B cell (primary cell): Measurements from ENCODE around the gene BANP. TPM values are rescaled to one million over a fixed set of nuclear protein-coding genes. Genes with fewer than 3 reads are reported as not detected.

Source experiments
- ATAC-seq: fragments of 200-7000 bp; cut with Tn5 transposase; one replicate; pipeline ENCODE4 v1.10.0; 2021; ENCODE audit warnings: low read depth, mild to moderate bottlenecking, moderate number of reproducible peaks, moderate library complexity
- CTCF ChIA-PET: fragments of 350-600 bp; sonication (Branson Sonifier 250); formaldehyde crosslinking; loops from one replicate; lab custom pipeline; 2021; ENCODE audit warnings: antibody characterized with exemption, inconsistent platforms; lab: Charles Lee
- POLR2A ChIA-PET: fragments of 350-600 bp; sonication (Branson Sonifier 250); formaldehyde crosslinking; loops from one replicate; lab custom pipeline; 2021; ENCODE audit warnings: antibody characterized with exemption; lab: Charles Lee
- DNase-seq: peaks from one replicate; pipeline ENCODE4 v3.0.0; 2013
- H2AFZ ChIP-seq: 2 replicates; pipeline ENCODE4 v1.6.1; 2012; ENCODE audit warnings: mild to moderate bottlenecking, low read depth, low read length; ENCODE audit not compliant: insufficient read depth, poor library complexity, severe bottlenecking
- H3K27ac ChIP-seq, 2 donors: 1 replicate in 1 of 2; 2 replicates in 1 of 2; pipeline ENCODE4 v1.5.1; 2012 to 2013; ENCODE audit warnings: low read length in 2 of 2, mild to moderate bottlenecking in 2 of 2, moderate library complexity in 1 of 2
- H3K27me3 ChIP-seq, 4 experiments: fragments of 200-600 bp in 1 of 4; sonication (generic) in 1 of 4; replicated peaks in 1 of 4; 1 replicate in 2 of 4; 2 replicates in 2 of 4; pipeline versions ENCODE4 v1.6.1 to v1.7.0; 2013 to 2016; ENCODE audit warnings: low read length in 3 of 4, mild to moderate bottlenecking in 2 of 4, mixed read lengths in 1 of 4, moderate library complexity in 1 of 4; ENCODE audit not compliant: insufficient read depth in 4 of 4, control insufficient read depth in 3 of 4; ENCODE audit errors: control extremely low read depth in 1 of 4
- H3K36me3 ChIP-seq, 2 experiments: replicated peaks in 1 of 2; 1 replicate in 1 of 2; 2 replicates in 1 of 2; pipeline versions ENCODE4 v1.6.1 to v1.7.1; 2013; ENCODE audit warnings: low read length in 1 of 2; ENCODE audit not compliant: insufficient read depth in 2 of 2, control insufficient read depth in 1 of 2; ENCODE audit errors: control extremely low read depth in 1 of 2, extremely low read depth in 1 of 2
- H3K4me1 ChIP-seq, 2 donors: fragments of 200-600 bp in 1 of 2; sonication (generic) in 1 of 2; 1 replicate in 1 of 2; 2 replicates in 1 of 2; pipeline versions ENCODE4 v1.5.1 to v1.6.1; 2013 to 2017; ENCODE audit warnings: low read length in 2 of 2; ENCODE audit not compliant: control insufficient read depth in 2 of 2, insufficient read depth in 2 of 2
- H3K4me2 ChIP-seq: replicated peaks from 2 replicates; pipeline ENCODE3; 2012; ENCODE audit warnings: mild to moderate bottlenecking, low read depth, low read length; ENCODE audit not compliant: poor library complexity, severe bottlenecking
- H3K4me3 ChIP-seq, 5 experiments: fragments of 200-600 bp in 1 of 5; sonication (generic) in 1 of 5; 1 replicate in 3 of 5; 2 replicates in 2 of 5; pipeline versions ENCODE4 v1.5.1 to v1.7.0; 2011 to 2016; ENCODE audit warnings: low read length in 4 of 5, mild to moderate bottlenecking in 4 of 5, low read depth in 2 of 5, control low read depth in 1 of 5, moderate library complexity in 1 of 5; ENCODE audit not compliant: insufficient read depth in 1 of 5; ENCODE audit errors: control extremely low read depth in 1 of 5, extremely low read depth in 1 of 5
- H3K79me2 ChIP-seq: fragments of 200-600 bp; sonication (generic); one replicate; pipeline ENCODE4 v1.6.0; 2016; ENCODE audit warnings: low read length; ENCODE audit not compliant: control insufficient read depth, insufficient read depth
- H3K9ac ChIP-seq: fragments of 200-600 bp; sonication (generic); 2 replicates; pipeline ENCODE4 v1.6.1; 2017; ENCODE audit warnings: mild to moderate bottlenecking, low read length, moderate library complexity
- H3K9me3 ChIP-seq, 3 donors: one replicate each; pipeline versions ENCODE4 v1.6.1 to v1.7.1; 2013; ENCODE audit warnings: low read length in 2 of 3; ENCODE audit not compliant: control insufficient read depth in 2 of 3, insufficient read depth in 1 of 3; ENCODE audit errors: control extremely low read depth in 1 of 3
- H4K20me1 ChIP-seq: 2 replicates; pipeline ENCODE4 v1.6.0; 2012; ENCODE audit warnings: mild to moderate bottlenecking, low read length; ENCODE audit not compliant: insufficient read depth, control insufficient read depth, poor library complexity, severe bottlenecking
- H3K27ac Mint-ChIP-seq: one replicate; pipeline ENCODE4 v1.8.0; 2021; ENCODE audit warnings: mixed read lengths
- H3K27me3 Mint-ChIP-seq: one replicate; pipeline ENCODE4 v1.8.0; 2021; ENCODE audit warnings: mixed read lengths
- H3K4me1 Mint-ChIP-seq: one replicate; pipeline ENCODE4 v1.8.0; 2021; ENCODE audit warnings: mixed read lengths
- H3K4me3 Mint-ChIP-seq: one replicate; pipeline ENCODE4 v1.8.0; 2021; ENCODE audit warnings: mixed read lengths
- H3K9me3 Mint-ChIP-seq: one replicate; pipeline ENCODE4 v1.8.0; 2022; ENCODE audit warnings: mixed read lengths; ENCODE audit not compliant: insufficient read depth
- EZH2 ChIP-seq: IDR thresholded peaks from 2 replicates; pipeline ENCODE4 v1.6.1; 2012; ENCODE audit warnings: borderline replicate concordance, low read depth, mild to moderate bottlenecking, moderate library complexity, low read length; ENCODE audit not compliant: insufficient read depth, poor library complexity, severe bottlenecking
- WGBS: methylation state at CpG from one replicate; pipeline ENCODE4 v1.1.5; 2013; ENCODE audit warnings: missing lambda C conversion rate; ENCODE audit not compliant: insufficient coverage; 5-methylcytosine and 5-hydroxymethylcytosine counted together
- intact Hi-C: fragments of 100-400 bp; cut with micrococcal nuclease; formaldehyde crosslinking; loops from one replicate; pipeline ENCODE4 v1.10.0; 2022
- polyA plus RNA-seq: library from polyadenylated mRNA; depleted of rRNA; stranded (reverse); fragments of >200 nt; gene quantifications from 2 replicates; pipeline ENCODE4 v1.2.3, GENCODE V29; 2012
- total RNA-seq, 2 donors: library from RNA; stranded (reverse); fragments of 120-200 nt in 1 of 2; gene quantifications; 1 replicate in 1 of 2; 2 replicates in 1 of 2; pipeline versions ENCODE4 v1.2.3 to v1.2.4, GENCODE V29; 2013 to 2022
- TF ChIP-seq, protein P1 (sequence below): fragments of 200-600 bp; IDR thresholded peaks from one replicate; pipeline ENCODE4 v1.8.0; 2022; ENCODE audit warnings: antibody characterized with exemption, mild to moderate bottlenecking

Gene BANP
- total and polyA plus RNA-seq, 2 donors (not counting 1 experiment from before 2014, with no cell fraction given) = 44.4 to 181 TPM

DNA sequence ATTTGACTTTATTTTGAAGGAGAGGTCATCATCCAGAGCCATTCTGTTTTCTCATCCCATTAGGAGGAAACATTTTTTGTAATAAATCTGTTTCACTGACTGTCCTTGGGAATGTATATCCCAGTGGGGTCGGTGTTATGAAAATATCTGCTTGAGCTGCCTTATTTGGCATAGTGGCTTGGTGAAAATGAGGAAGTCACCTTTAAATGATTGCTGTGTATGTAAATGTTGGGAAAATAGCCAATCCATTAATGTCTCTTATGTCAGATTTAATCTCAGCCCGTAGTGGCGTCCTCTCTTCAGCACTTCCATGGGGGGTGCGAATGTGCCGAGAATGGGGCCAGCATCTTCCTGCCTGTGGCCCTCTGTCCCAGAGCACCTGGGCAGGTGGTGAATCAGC lies 57.6 kb downstream of the BANP start:
- H3K4me1 ChIP-seq = peaks cover 17 to 24% of the 10 kb centered on the region in 2 donors
- DNase-seq = no peak
- POLR2A ChIA-PET = no interaction called here
- 38% methylated on average over 2 of the region's 5 CpGs for WGBS
- TF ChIP-seq, protein P1, sequence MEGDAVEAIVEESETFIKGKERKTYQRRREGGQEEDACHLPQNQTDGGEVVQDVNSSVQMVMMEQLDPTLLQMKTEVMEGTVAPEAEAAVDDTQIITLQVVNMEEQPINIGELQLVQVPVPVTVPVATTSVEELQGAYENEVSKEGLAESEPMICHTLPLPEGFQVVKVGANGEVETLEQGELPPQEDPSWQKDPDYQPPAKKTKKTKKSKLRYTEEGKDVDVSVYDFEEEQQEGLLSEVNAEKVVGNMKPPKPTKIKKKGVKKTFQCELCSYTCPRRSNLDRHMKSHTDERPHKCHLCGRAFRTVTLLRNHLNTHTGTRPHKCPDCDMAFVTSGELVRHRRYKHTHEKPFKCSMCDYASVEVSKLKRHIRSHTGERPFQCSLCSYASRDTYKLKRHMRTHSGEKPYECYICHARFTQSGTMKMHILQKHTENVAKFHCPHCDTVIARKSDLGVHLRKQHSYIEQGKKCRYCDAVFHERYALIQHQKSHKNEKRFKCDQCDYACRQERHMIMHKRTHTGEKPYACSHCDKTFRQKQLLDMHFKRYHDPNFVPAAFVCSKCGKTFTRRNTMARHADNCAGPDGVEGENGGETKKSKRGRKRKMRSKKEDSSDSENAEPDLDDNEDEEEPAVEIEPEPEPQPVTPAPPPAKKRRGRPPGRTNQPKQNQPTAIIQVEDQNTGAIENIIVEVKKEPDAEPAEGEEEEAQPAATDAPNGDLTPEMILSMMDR = no peak
- peaks cover 39% of the 10 kb centered on the region for H3K79me2 ChIP-seq
- H3K9me3 Mint-ChIP-seq = no peaks in the 10 kb centered on the region
- no peak overlapping the region for H3K9ac ChIP-seq
- H3K9me3 ChIP-seq = no peaks in the 10 kb centered on the region
- H3K27me3 Mint-ChIP-seq = no peaks in the 10 kb centered on the region
- no peak overlapping the region for H3K27ac ChIP-seq
- no peak overlapping the region for H3K4me3 Mint-ChIP-seq
- H3K4me3 ChIP-seq = no peak overlapping the region
- CTCF ChIA-PET = interaction anchor here (1.3 kb wide), 1 partner anchor 429 kb away, joined by 4 read pairs; no protein-coding TSS in a partner anchor
- H3K36me3 ChIP-seq = peaks cover 3 to 68% of the 10 kb centered on the region in 2 experiments
- H2AFZ ChIP-seq = no peak overlapping the region
- H4K20me1 ChIP-seq = peaks cover 20% of the 10 kb centered on the region
- peaks cover 40% of the 10 kb centered on the region for H3K4me1 Mint-ChIP-seq
- no peak for ATAC-seq
- H3K27ac Mint-ChIP-seq = peak overlapping the region; percentile 75
- H3K27me3 ChIP-seq = no peaks in the 10 kb centered on the region
- intact Hi-C loops = no loop called here
- no peak overlapping the region for H3K4me2 ChIP-seq

DNA sequence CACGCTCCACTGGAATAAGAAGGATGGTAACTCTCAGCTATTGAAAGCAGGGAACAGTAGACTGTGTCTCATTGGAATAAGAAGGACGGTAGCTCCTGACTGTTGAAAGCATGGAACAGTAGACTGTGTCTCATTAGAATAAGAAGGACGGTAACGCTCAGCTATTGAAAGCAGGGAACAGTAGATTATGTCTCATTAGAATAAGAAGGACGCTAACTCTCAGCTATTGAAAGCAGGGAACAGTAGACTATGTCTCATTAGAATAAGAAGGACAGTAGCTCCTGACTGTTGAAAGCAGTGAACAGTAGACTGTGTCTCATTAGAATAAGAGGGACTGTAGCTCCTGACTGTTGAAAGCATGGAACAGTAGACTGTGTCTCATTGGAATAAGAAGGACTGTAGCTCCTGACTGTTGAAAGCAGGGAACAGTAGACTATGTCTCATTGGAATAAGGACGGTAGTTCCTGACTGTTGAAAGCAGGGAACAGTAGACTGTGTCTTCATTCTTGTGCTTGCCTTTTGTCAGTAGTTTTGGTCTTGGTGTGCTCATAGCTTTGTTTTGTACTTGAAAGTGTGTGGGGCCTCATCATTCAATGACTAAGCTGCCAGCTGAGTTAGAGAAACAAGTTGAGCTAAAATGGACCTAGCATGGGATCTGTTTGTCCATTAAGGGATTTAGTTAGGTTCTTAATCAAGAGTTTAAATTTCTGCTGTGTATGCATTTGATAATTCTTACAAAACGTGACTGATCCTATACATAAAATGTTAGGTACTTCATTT lies 58.5 kb downstream of the BANP start:
- Mint-ChIP-seq H3K4me3 (no peak overlapping the region), H3K27me3 (no peaks in the 10 kb centered on the region), H3K4me1 (peaks cover 36% of the 10 kb centered on the region), H3K9me3 (no peaks in the 10 kb centered on the region), H3K27ac (no peak overlapping the region)
- H3K4me2 ChIP-seq = no peak overlapping the region
- no peak overlapping the region for H3K27ac ChIP-seq
- peaks cover 17 to 21% of the 10 kb centered on the region in 2 donors for H3K4me1 ChIP-seq
- CTCF ChIA-PET = interaction anchor here (0.7 to 1.3 kb wide), 2 partner anchors 79 to 428 kb away, joined by 3 to 4 read pairs; no protein-coding TSS in a partner anchor
- ATAC-seq (no peak), DNase-seq (no peak)
- no peak overlapping the region for H3K4me3 ChIP-seq
- H3K9ac ChIP-seq = no peak overlapping the region
- POLR2A ChIA-PET = no interaction called here
- intact Hi-C loops = no loop called here
- peaks cover 43% of the 10 kb centered on the region for H3K79me2 ChIP-seq
- H3K9me3 ChIP-seq = no peaks in the 10 kb centered on the region
- peaks cover 3 to 72% of the 10 kb centered on the region in 2 experiments for H3K36me3 ChIP-seq
- TF ChIP-seq, protein P1 = no peak
- TF ChIP-seq EZH2 = no peak
- peaks cover 22% of the 10 kb centered on the region for H4K20me1 ChIP-seq
- H2AFZ ChIP-seq = no peak overlapping the region
- no peaks in the 10 kb centered on the region for H3K27me3 ChIP-seq
- WGBS = 100% methylated on average over 4 of the region's 7 CpGs
